MM.1S (cell line): ENCODE data around the gene TTC34.

ENCODE experiments used
- DNase-seq: peaks from one replicate; pipeline ENCODE4 v3.0.0-alpha.2; 2015
- H2AFZ ChIP-seq: fragments of 300-600 bp; sonication (generic); 2 replicates; pipeline ENCODE4 v1.6.0; 2016; ENCODE audit warnings: antibody characterized with exemption, low read length
- H3F3A ChIP-seq: fragments of 300-600 bp; sonication (generic); 2 replicates; pipeline ENCODE4 v1.6.1; 2016; ENCODE audit warnings: mild to moderate bottlenecking, antibody characterized with exemption, low read length, moderate library complexity, mixed read lengths; ENCODE audit not compliant: insufficient read depth
- H3K27ac ChIP-seq: fragments of 300-600 bp; sonication (generic); 2 replicates; pipeline ENCODE4 v1.5.1; 2016; ENCODE audit warnings: mild to moderate bottlenecking, low read length
- H3K27me3 ChIP-seq: fragments of 300-600 bp; sonication (generic); replicated peaks from 2 replicates; pipeline ENCODE4 v1.6.0; 2016; ENCODE audit warnings: low read length; ENCODE audit not compliant: insufficient read depth
- H3K36me3 ChIP-seq: fragments of 300-600 bp; sonication (generic); replicated peaks from 2 replicates; pipeline ENCODE4 v1.6.1; 2016; ENCODE audit warnings: mild to moderate bottlenecking, low read length, mixed read lengths; ENCODE audit not compliant: insufficient read depth
- H3K4me1 ChIP-seq: fragments of 300-600 bp; sonication (generic); 2 replicates; pipeline ENCODE4 v1.6.1; 2016; ENCODE audit warnings: low read length, mixed read lengths
- H3K4me2 ChIP-seq: fragments of 300-600 bp; sonication (generic); 2 replicates; pipeline ENCODE4 v1.6.0; 2016; ENCODE audit warnings: low read depth, low read length
- H3K4me3 ChIP-seq: fragments of 300-600 bp; sonication (generic); 2 replicates; pipeline ENCODE4 v1.5.1; 2016; ENCODE audit warnings: low read length, mixed read lengths
- H3K79me2 ChIP-seq: fragments of 300-600 bp; sonication (generic); 2 replicates; pipeline ENCODE4 v1.6.1; 2016; ENCODE audit warnings: mixed run types, low read length, mixed read lengths
- H3K9ac ChIP-seq: fragments of 300-600 bp; sonication (generic); 2 replicates; pipeline ENCODE4 v1.6.1; 2016; ENCODE audit warnings: low read length, mixed read lengths
- H3K9me2 ChIP-seq: fragments of 300-600 bp; sonication (generic); replicated peaks from 2 replicates; pipeline ENCODE4 v1.6.1; 2016; ENCODE audit warnings: mild to moderate bottlenecking, low read length, mixed read lengths; ENCODE audit not compliant: insufficient read depth
- H3K9me3 ChIP-seq: fragments of 300-600 bp; sonication (generic); replicated peaks from 2 replicates; pipeline ENCODE4 v1.6.1; 2016; ENCODE audit warnings: mild to moderate bottlenecking, low read length, mixed read lengths; ENCODE audit not compliant: insufficient read depth
- H4K20me1 ChIP-seq: fragments of 300-600 bp; sonication (generic); 2 replicates; pipeline ENCODE4 v1.6.1; 2016; ENCODE audit warnings: mild to moderate bottlenecking, low read length, moderate library complexity, mixed read lengths; ENCODE audit not compliant: insufficient read depth
- CTCF ChIP-seq: fragments of 300-600 bp; sonication (generic); IDR thresholded peaks from 2 replicates; pipeline ENCODE4 v1.5.1; 2016; ENCODE audit warnings: antibody characterized with exemption, low read length, mixed read lengths
- EZH2 ChIP-seq: fragments of 300-600 bp; sonication (generic); optimal IDR thresholded peaks from 2 replicates; pipeline ENCODE3; 2017; ENCODE audit warnings: low read depth, mild to moderate bottlenecking, antibody characterized with exemption, low read length, mixed read lengths
- EZH2phosphoT487 ChIP-seq: fragments of 300-600 bp; sonication (generic); IDR thresholded peaks from 2 replicates; pipeline ENCODE4 v1.6.1; 2018; ENCODE audit warnings: antibody characterized with exemption, low read length

TTC34 gene

GRCh38 chr1:2590233-2591141 is 211.0 kb downstream of the TTC34 start:
- H3K9ac ChIP-seq: no peak overlapping the region
- no peaks in the 10 kb centered on the region for H3K9me3 ChIP-seq
- H3F3A ChIP-seq: no peaks in the 10 kb centered on the region
- H4K20me1 ChIP-seq: no peaks in the 10 kb centered on the region
- no peak overlapping the region for H3K4me3 ChIP-seq
- no peak for TF ChIP-seq EZH2phosphoT487
- no peak for DNase-seq
- H3K27ac ChIP-seq: no peak overlapping the region
- H3K4me1 ChIP-seq: no peaks in the 10 kb centered on the region
- H3K4me2 ChIP-seq: no peak overlapping the region
- H3K36me3 ChIP-seq: no peaks in the 10 kb centered on the region
- H3K27me3 ChIP-seq: peaks cover 52% of the 10 kb centered on the region
- H3K79me2 ChIP-seq: no peaks in the 10 kb centered on the region
- H2AFZ ChIP-seq: no peak overlapping the region
- no peaks in the 10 kb centered on the region for H3K9me2 ChIP-seq

- Histone ChIP-seq H3K27ac (no peak overlapping the region), H3K4me3 (no peak overlapping the region), H3K4me2 (no peak overlapping the region), H3F3A (0 out of 2 replicates have a peak, but pooled peaks cover 4% of the 10 kb centered on the region), H3K9me3 (no peaks in the 10 kb centered on the region), H2AFZ (no peak overlapping the region), H3K27me3 (peaks cover 43% of the 10 kb centered on the region), H3K79me2 (no peaks in the 10 kb centered on the region), H3K9me2 (no peaks in the 10 kb centered on the region), H3K4me1 (peaks cover 5% of the 10 kb centered on the region; the same call in 1 of the 2 replicates), H3K36me3 (no peaks in the 10 kb centered on the region), H3K9ac (no peak overlapping the region), H4K20me1 (no peaks in the 10 kb centered on the region)
- DNase-seq: no peak
- TF ChIP-seq CTCF (no peak), EZH2 (no peak), EZH2phosphoT487 (no peak)
These were observed 211.9 kb downstream of the TTC34 start for GRCh38 chr1:2589431-2590232.

- Histone ChIP-seq H3K79me2 (no peaks in the 10 kb centered on the region), H3F3A (0 out of 2 replicates have a peak, but pooled peaks cover 4% of the 10 kb centered on the region), H3K4me1 (peaks cover 5% of the 10 kb centered on the region; the same call in 1 of the 2 replicates)
These were observed 212.6 kb downstream of the TTC34 start for GRCh38 chr1:2588661-2589430.

More at GRCh38 chr1:2588661-2589430, 212.6 kb downstream of the TTC34 start:
- DNase-seq: no peak
- Histone ChIP-seq H3K27ac (no peak overlapping the region), H3K27me3 (peaks cover 41% of the 10 kb centered on the region), H3K4me3 (no peak overlapping the region), H3K9me2 (no peaks in the 10 kb centered on the region), H4K20me1 (no peaks in the 10 kb centered on the region), H2AFZ (no peak overlapping the region), H3K4me2 (no peak overlapping the region), H3K36me3 (no peaks in the 10 kb centered on the region), H3K9me3 (no peaks in the 10 kb centered on the region), H3K9ac (no peak overlapping the region)
- no peak for TF ChIP-seq EZH2phosphoT487
- no peak for TF ChIP-seq CTCF
- no peak for TF ChIP-seq EZH2
